ENCODE measurements around the gene RBFOX1.

- no peak for TF ChIP-seq CTCF (IDR thresholded peaks at IDR 0.05)
- no peak for TF ChIP-seq POLR2A (IDR thresholded peaks at IDR 0.05)
These were observed 343.0 kb downstream of the RBFOX1 start for GRCh38 chr16:7675628-7676027.

Data from heart left ventricle (tissue), 13 donors.